HG03135 (cell line): ENCODE measurements around the gene WEE2.
"Not testable (repeated sequence)": the region's sequence is repeated elsewhere in the genome, so short reads cannot be mapped to it uniquely, and the experiment has no call there.

ENCODE experiments used
- ATAC-seq: cut with Tn5 transposase; IDR thresholded peaks from one replicate; pipeline ENCODE4 v1.9.1; 2021; ENCODE audit warnings: mild to moderate bottlenecking, moderate library complexity; ENCODE audit not compliant: unreplicated experiment

Gene WEE2

DNA sequence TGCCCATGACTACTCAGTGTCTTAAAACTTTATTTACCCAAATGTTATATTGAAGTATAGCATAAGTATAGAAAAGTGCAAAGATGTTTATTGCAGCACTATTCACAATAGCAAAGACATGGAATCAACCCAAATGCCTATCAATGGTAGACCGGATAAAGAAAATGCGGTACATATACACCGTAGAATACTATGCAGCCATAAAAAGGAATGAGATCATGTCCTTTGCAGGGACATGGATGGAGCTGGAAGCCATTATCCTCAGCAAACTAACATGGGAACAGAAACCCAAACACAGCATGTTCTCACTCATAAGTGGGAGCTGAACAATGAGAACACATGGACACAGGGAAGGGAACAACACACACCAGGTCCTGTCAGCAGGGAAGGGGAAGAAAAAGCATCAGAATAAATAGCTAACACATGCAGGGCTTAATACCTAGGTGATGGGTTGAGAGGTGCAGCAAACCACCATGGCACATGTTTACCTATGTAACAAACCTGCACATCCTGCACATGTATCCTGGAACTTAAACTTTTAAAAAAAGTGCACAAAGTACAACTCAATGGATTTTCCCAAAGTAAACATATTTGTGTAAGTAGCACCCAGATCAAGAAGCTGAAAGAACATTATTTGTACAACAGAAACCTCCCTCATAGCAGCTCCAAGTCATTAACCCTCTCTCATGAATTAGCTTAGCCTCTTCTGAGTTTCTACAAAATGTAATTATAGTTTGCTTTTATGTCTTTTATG lies 18.9 kb upstream of the WEE2 start:
- ATAC-seq = not testable (repeated sequence)

DNA sequence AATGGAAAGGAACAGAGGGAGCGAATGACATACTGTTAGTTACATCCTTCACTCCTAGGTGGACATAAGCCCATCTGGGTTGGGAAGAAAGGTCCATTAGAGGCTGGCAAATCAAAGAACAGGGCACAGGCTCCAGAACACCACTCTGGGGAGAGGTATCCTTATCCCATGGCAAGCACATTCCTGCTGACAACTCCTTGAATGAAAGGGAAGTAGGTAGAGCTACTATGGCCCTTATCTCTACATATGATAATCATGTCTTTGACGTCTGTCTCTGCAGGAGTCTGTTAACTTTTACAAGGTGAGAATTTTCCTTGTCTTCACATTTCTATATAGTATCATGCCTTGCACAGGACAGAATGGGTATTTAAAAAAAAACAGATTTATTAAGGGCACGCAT lies 16.6 kb upstream of the WEE2 start:
- no peak for ATAC-seq

GRCh38 chr7:141691961-141692360 lies 16.2 kb upstream of the WEE2 start:
- ATAC-seq = no peak

- no peak for ATAC-seq
Measured at GRCh38 chr7:141693082-141693481, 15.1 kb upstream of the WEE2 start.

DNA sequence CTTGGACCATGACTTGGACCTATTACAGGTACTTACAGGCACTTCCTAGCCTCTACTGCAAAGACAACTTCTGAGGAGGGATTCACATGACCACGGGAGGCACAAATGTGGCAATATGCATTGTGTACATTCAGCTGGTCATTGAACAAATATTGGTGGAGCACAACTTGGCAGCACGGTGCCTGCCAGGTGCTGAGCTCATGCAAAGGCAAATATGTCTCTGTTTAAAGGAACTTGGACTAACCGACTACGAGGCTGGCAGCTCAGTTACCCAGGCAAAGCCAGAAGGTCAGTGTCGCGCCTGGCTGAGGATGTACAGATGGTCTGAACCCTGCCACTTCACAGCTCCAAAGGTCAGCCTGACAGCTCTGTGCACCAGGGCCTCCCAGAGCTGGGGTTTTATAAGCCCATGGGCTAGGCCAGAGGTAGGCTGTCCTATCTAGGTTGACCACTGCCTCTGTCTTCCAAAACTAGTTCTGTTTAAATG lies 12.3 kb upstream of the WEE2 start:
- ATAC-seq = no peak

DNA sequence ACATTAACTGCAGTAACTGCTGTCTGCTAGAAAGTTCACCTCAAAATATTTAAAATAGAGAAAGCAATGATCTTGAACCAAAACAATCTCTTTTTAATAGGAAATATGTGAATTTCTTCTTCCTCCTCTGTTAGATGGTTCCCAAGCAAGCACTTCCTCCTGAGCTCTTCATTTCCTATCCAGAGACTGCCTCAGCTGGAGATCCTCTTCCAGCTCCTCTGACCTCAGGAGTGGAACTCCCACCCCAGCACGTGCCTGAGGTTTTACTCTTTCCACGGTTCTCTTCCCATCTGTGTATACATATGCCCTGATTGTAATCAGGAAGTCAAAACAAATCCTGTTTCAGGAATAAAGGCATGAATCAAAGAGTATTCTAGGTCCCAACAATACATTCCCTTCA lies 11.8 kb upstream of the WEE2 start:
- no peak for ATAC-seq

GRCh38 chr7:141697211-141697871 lies 10.8 kb upstream of the WEE2 start:
- no peak for ATAC-seq

- ATAC-seq = no peak
Measured at GRCh38 chr7:141698247-141699015, 9.7 kb upstream of the WEE2 start.

GRCh38 chr7:141699860-141700259 lies 8.3 kb upstream of the WEE2 start:
- no peak for ATAC-seq

- no peak for ATAC-seq
Measured at GRCh38 chr7:141700296-141700847, 7.8 kb upstream of the WEE2 start.

- no peak for ATAC-seq
Measured at GRCh38 chr7:141700848-141701371, 7.2 kb upstream of the WEE2 start.

DNA sequence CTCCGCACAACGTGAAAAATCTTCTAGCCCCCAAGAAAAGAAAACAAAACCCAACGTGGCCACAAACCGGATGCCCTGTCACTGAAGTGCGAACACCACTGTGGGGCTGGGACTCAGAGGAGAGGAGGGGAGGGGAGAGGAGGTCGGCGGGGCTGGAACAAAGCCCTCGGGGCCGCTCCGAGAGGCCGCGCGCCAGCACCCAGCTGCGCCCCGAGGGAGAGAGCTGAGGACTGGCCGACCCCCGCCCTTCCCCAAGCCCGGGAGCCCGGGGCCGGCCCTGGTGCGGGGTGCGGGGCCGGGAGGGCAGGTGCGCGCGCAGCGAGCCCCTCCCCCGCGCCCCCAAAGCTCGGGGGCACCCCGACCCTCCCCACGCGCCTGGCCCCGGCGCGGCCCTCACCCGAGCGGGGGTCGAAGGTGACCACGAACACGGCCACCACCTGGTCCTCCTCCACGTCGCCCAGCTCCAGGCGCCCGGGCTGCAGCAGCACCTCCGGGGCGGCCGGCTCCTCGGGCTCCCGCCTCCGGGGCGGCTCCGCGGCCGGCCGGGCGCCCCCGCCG lies 6.6 kb upstream of the WEE2 start:
- peak; percentile 83 for ATAC-seq

DNA sequence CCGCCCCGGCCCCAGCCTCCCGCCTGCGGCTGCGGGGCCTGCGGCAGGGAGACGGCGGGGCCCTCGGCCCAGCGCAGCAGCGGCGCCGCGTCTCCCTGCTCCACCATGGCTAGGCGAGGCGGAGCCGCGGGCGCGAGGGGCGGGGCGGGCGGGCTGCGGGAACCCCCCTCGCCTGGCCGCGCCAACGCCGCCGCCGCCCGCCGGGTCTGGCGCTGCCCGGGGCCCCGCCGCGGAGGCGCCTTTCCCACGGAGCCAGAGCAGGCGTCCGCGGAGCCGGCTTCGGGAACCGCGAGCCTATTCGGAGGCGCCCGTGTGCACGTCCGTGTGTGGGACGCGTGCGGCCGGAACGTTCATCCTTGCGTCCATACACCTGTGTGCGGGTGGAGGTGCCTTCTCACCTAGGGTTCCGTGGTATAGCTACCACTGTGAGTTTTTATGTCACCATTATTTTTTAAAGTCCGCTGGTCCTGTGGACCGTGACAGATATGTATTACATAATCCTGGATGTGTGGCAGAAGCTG lies 6.0 kb upstream of the WEE2 start, which contains the start of gene DENND11:
Gene DENND11, minus strand, starts transcription at position 120 of the 521 bp plus-strand sequence. Its CDS starts 13 bp downstream, at position 107.
- peak; percentile 81 for ATAC-seq

GRCh38 chr7:141702892-141703291 lies 5.3 kb upstream of the WEE2 start:
- ATAC-seq = no peak

- no peak for ATAC-seq
Measured at GRCh38 chr7:141704112-141704511, 4.0 kb upstream of the WEE2 start.

DNA sequence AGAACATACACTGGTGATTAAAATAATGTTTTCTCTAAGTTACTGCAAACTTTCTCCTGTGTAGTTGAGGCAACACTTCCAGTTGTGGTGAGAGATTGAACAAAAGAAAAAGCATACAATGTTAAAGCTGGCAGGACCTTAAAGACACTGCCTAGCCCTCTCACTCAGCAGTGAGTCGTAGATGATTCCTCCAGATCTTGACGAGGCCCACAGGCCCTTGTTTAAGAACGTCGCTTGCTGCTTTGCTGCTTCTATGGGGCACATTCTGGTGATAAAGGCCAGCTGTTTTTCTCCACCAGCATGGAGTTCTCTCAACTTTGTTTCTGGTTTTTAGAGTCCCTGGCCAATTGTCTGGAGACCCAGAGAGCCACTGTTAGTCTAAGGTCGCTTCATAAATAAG lies 3.4 kb upstream of the WEE2 start:
- no peak for ATAC-seq

DNA sequence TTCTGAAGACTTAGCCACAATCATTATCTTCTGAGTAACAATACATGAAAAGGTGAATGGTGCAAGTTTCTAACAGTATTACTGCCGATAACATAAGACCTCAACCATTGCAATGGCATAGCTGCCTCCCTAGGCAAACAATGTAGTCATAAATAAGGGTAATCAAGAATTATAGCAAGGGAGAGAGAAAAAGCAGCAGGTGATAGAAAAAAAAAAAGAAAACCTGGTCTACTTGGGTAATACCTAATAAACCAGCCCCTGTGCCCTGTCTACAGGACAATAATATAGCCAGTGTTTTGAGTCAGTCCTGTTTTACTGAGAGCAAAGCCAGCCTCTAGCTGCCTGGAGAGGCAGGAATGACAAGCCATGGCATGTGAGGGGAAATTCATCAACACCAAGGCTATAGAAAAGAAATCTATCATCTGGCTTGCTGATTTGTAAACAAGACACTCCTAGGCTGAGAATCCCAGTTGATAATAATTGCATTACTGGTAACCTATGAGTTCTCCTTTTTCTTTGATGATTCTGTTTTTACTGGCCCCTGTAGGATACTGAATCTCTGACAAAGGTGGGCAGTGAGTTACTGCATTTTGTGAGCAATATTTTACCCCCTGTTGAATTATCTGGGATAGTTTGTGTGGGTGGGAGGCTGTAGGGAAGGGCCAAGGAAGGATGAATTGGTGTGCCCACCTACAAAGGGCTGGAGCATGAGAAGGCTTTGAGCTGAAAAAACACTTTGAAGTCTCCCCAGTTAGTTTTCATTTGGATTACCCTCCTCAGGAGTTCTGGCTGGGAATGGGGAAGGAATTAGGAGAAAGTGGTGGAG lies 1.7 kb upstream of the WEE2 start:
- no peak for ATAC-seq

- no peak for ATAC-seq
Measured at GRCh38 chr7:141709318-141709717, 1.2 kb downstream of the WEE2 start.

DNA sequence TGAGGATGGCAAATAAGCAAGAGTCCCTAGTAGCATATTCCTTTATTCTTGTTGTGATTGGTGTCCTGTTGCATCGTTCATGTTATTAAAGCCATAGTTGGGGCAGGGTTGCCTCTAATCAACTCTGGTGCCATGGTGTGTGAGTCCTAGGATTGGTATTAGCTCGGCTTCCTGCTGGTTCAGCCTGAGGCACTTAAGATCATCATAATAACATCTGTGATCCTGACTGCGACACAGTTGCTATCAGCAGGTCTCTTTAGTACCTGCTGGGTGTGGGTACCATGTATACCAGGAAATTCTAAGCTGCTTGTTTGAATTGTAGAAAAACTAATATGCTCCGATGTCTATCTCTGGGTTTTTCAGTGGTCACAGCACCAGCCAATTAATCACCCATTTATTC lies 1.6 kb downstream of the WEE2 start:
- ATAC-seq = no peak

- ATAC-seq = no peak
Measured at GRCh38 chr7:141710301-141710700, 2.1 kb downstream of the WEE2 start.
